NCI-H2029 treated with DMSO at 0.1 percent for 48 hours (cell line): ENCODE results near the gene RXRA.

ENCODE experiments used
- DNase-seq: peaks from one replicate; lab custom pipeline; 2025; lab: John Stamatoyannopoulos, UW

The RXRA gene

GRCh38 chr9:134403682-134404301 lies 77.5 kb downstream of the RXRA start:
- no peak for DNase-seq

DNA sequence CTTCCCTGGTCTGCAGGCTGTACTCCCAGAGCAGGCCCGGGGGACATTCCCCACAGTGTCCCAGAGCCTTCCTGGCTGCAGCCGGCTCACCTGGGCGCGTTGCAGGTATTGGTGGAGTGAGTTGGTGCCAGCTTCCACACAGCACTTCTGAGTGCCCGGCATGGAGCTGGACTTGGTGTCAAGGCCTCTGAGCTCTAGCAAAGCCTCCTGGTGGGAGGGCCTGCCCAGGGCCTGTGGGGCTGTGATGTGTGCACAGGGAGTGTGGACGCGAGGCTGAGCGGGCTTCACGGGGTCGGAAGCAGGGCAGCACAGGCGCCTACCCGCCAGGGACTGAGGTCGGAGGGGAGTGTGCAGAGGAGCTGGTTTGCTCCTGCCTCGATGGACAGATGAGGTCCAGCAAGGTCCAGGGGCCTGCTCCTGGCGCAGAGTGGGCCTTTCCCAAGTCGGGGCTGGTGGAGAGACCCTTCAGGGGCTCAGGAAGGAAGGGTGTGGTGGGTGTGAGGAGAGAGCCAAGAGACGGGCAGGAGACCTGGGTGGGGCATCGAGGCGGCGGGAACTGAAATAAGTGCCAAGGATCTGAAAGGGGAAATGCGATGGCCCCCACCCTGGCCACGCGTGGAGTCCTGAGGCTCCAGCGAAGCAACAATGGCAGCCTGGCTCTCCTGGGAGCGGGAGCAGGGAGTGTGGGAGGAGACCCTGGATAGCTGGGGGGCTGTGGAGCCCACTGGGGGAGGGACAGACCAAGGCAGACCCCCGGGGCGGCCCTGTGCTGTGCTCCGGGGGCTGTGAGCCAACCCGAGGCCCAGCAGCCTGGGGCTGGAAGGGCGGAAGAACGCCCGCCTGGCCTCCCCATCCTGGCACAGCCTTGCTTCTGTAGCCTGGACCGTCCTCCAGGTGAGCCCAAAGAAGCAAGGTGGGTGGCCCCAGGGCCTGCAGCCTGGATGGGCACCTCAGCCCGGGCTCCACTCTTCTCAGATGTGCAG lies 78.4 kb downstream of the RXRA start:
- DNase-seq = no peak

GRCh38 chr9:134405527-134405926 lies 79.3 kb downstream of the RXRA start:
- no peak for DNase-seq

DNA sequence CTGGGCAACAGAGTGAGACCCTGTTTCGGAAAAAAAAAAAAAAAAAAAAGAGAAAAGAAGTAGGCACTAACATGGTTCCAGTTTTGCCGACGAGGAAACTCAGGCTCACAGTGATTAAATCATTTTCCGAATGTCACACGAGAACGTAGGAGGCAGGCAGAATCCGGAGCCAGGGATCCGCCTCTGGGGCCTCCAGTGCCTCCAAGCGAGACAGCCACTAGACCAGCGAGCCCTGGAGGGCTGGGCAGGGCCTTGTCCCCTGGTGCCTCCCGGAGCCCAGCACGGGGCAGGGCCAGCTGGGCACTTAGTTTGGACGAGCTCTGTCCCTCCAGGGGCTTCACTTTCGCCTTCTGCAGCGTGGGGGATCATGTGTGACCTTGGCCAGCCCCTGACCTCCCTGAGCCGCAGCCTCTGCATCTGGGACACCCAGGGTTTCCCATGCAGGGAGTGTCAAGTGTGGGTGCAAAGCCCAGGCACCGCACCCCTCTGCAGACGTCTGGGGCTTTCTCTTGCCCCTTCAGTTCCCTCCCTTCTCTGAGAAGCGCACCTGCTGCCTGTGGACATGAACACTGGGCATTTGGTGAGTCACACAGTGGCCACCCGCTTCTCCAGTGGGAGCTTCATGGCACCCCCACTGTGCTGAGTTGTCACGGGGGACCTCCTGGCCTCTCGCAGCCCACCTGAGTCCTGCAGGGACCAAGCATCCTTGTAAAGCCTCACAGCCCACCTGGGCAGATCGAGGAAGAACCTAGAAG lies 80.3 kb downstream of the RXRA start:
- DNase-seq = no peak

- peak; percentile 54 for DNase-seq
These were observed 81.0 kb downstream of the RXRA start for GRCh38 chr9:134407121-134407779.

GRCh38 chr9:134408389-134408788 lies 82.1 kb downstream of the RXRA start:
- no peak for DNase-seq

GRCh38 chr9:134408939-134409737 lies 82.9 kb downstream of the RXRA start:
- DNase-seq = no peak

- DNase-seq = peak; percentile 63
These were observed 84.0 kb downstream of the RXRA start for GRCh38 chr9:134410071-134410834.

DNA sequence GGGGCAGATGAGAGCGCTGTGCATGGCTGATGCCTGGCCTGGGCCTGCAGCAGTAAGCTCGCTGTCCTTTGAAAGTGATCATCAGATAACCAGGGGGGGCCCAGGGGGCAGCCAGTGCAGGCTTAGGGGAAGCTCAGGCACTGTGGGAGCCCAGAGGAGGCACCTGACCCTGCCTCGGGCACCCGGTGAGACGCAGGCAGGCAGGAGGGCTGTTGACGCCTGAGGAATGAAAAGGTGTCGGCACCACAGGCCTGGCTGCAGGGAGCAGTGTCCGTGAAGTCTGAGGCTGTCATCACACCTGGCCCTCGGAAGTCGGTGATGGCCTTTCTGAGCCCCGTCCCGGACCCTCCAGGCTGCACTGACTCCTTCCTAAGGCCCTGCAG lies 84.6 kb downstream of the RXRA start:
- DNase-seq = no peak

DNA sequence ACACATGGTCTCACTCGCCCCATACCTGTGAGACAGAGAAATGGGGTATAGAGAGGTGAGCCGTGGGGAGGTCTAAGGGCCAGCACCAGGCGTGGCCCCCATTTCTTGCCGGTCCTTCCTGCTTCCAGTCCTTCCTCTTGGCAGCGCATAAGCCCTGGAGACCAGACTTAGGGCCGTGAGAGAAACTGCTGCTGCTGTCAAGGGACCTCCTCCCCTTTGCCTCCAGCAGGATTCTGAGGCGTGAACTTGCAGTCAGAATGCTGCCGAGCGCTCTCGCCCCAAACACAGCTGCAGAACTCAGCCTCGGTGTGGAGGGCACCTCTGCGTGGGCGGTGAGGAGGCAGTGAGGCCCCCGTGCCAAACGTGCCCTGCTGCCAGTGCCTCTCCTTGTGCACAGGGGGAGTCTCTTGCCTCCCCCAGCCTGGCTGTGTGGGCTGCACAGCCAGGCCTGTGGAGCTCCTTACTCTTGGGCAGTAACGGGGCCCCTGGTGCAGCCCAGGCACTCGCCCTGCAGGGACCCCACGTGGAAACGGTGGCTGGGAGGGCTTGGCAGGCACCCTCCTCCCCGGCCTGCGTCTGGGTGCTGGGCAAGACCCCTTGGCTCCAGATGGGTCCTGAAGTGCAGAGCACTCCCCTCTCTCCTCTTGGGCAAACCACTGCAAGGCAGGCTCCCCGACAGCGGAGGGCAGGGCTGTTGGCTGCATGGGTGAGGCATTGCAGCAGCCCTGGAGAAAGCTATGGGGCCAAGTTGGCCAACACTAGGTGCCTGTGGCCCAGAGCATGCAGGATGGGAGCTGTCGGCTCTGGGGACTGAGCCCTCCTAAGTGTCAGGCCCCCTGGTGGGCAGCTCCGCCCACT lies 85.4 kb downstream of the RXRA start:
- DNase-seq = no peak

DNA sequence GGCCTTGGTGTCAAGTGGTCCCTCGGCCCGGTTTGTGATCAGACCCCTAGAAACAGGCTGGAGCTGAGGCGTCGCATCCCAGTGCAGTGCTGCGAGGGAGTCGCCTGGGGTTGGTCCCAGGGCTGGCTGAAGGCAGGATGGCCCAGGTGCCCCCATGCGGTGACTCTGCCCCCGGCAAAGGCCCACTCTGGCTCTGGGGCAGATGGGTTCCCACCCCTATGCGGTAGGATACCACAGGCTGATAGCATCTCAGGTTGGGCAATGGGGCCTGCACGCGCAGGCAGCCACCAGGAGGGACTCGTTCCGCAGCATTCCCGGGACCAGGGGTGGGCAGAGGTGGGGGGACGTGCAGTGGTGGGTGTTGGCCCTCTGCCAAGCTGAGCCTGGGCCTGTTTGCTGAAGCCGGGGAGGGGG lies 86.0 kb downstream of the RXRA start:
- no peak for DNase-seq

- no peak for DNase-seq
These were observed 87.0 kb downstream of the RXRA start for GRCh38 chr9:134413112-134413715.

DNA sequence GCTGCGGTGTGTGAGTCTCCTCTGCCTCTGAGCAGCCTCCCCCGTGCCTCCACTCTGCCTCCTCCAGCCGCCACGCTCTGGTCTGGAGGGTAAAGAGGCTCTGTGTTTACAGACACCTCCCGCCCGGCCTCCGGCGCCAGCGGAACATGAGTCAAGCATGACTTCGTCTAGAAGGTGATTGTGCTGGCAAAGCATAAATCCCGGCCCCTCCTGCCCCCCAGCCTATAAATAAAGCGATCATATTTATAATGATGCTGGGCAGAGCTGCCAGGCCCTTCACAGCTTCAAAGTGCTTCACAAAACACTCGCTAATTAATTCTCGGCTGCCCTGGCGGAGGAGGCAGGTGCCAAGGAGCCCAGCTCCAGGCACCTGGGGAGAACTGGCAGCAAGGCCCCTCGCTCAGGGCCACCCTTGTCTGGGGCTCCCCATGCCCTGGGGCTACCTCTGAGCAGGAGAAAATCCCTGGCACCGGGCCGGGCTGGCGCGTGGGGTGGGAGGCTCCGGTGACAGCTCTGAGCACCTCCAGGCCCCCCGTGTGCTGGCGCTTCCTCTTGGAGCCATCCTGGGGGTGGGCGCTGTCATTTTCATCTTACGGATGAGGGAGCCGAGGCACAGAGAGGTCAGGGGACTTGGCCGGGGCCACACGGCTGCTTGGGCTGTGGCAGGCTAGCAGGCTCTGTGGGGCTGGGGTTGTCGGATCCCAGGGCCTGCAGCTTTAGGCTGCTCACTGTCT lies 87.8 kb downstream of the RXRA start:
- DNase-seq = peak; percentile 95

DNA sequence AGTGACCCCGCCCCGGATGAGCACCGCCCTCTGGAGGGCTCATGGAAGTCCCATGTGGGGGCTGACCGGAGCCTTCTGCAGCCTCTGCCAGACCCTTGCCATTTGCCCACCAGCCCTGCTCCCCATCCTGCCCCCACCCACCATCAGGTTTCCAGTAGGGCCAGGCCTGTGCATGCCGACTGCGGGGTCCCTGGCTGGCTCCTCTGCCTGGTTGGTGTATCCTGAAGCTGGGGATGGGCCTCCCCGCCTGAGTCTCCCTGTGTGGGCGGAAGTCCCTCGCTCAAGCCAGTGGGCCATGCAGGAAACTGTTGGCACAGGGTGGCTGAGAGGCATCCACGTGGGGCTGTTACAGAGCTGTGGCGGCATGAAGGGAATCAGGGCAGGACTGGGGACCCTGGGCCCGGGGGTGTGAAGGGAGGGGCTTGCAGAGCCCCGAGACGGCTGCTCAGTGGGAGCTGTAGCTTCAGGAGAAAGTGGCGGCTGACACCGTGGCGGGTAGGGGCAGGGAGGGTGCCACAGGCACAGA lies 88.7 kb downstream of the RXRA start:
- DNase-seq = no peak

- no peak for DNase-seq
These were observed 90.2 kb downstream of the RXRA start for GRCh38 chr9:134416385-134417015.

DNA sequence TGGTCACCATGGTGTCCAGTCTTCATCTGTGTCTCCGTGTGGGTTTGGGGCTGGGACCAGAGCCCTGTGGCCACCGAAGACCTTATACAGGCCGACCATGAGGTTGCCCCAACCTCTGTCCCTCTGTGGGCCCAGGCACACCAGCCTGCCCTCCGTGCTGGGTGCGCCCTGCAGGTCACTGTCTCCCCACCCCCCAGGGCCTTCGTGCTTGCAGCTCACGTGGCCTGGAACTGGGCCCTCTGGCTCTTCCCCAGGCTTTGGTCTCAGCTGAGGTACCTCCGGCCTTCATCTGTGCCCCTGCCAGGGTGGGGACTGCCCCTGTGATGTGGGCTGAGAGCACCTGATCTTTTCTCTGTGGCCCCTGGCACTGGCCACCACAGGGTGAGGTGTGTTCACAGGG lies 92.1 kb downstream of the RXRA start:
- no peak for DNase-seq

- no peak for DNase-seq
These were observed 92.9 kb downstream of the RXRA start for GRCh38 chr9:134419000-134419683.
